IMR-90 (cell line): ENCODE results near the gene PPM1G. TPM values are rescaled to one million over a fixed set of nuclear protein-coding genes. Genes with fewer than 3 reads are reported as not detected.

ENCODE experiments used
- ATAC-seq: fragments of 200-7000 bp; cut with Tn5 transposase; 2 replicates; pipeline ENCODE4 v1.9.1; 2020; ENCODE audit warnings: low read depth, mild to moderate bottlenecking, moderate library complexity
- BruUV-seq: library from RNA; stranded (reverse); fragments of 400-500 nt; replicated peaks from 2 replicates; lab custom pipeline; 2021; lab: Mats Ljungman, UMichigan
- CTCF ChIA-PET: fragments of 300-600 bp; formaldehyde crosslinking; extraction: SDS; loops from one replicate; lab custom pipeline; 2021; ENCODE audit warnings: antibody characterized with exemption; lab: Yijun Ruan, JAX
- POLR2A ChIA-PET: fragments of 300-600 bp; sonication (Branson Sonifier 250); formaldehyde crosslinking; loops from one replicate; lab custom pipeline; 2022; ENCODE audit warnings: antibody characterized with exemption; ENCODE audit not compliant: unreplicated experiment; lab: Charles Lee
- DNase-seq: peaks from one replicate; pipeline ENCODE4 v3.0.0; 2013
- H2AFZ ChIP-seq: replicated peaks from 2 replicates; pipeline ENCODE3; 2013; ENCODE audit warnings: low read length, mild to moderate bottlenecking; ENCODE audit not compliant: poor library complexity
- H2AK5ac ChIP-seq: 2 replicates; pipeline ENCODE4 v1.6.1; 2013; ENCODE audit warnings: low read depth, low read length, inconsistent platforms
- H2AK9ac ChIP-seq: replicated peaks from 2 replicates; pipeline ENCODE3; 2013; ENCODE audit warnings: mild to moderate bottlenecking, low read depth, low read length, moderate library complexity; ENCODE audit not compliant: poor library complexity
- H2BK120ac ChIP-seq: 2 replicates; pipeline ENCODE4 v1.6.1; 2013; ENCODE audit warnings: low read depth, low read length, inconsistent platforms
- H2BK15ac ChIP-seq: 3 replicates; pipeline ENCODE4 v1.6.1; 2013; ENCODE audit warnings: low read depth, low read length, inconsistent platforms
- H2BK20ac ChIP-seq: 2 replicates; pipeline ENCODE4 v1.6.1; 2013; ENCODE audit warnings: low read depth, mild to moderate bottlenecking, inconsistent platforms, low read length, moderate library complexity
- H2BK5ac ChIP-seq: 2 replicates; pipeline ENCODE4 v1.6.1; 2013; ENCODE audit warnings: mild to moderate bottlenecking, low read depth, low read length, inconsistent platforms; ENCODE audit not compliant: poor library complexity, severe bottlenecking
- H3K14ac ChIP-seq: replicated peaks from 2 replicates; pipeline ENCODE4 v1.6.1; 2013; ENCODE audit warnings: low read depth, low read length, inconsistent platforms
- H3K18ac ChIP-seq: 2 replicates; pipeline ENCODE4 v1.6.1; 2013; ENCODE audit warnings: low read depth, low read length, control low read depth
- H3K23ac ChIP-seq: 2 replicates; pipeline ENCODE4 v1.6.1; 2013; ENCODE audit warnings: low read depth, low read length, inconsistent platforms
- H3K27ac ChIP-seq: 2 replicates; pipeline ENCODE4 v1.5.1; 2013; ENCODE audit warnings: mild to moderate bottlenecking, control low read depth, low read length; ENCODE audit not compliant: insufficient read depth
- H3K27me3 ChIP-seq: 2 replicates; pipeline ENCODE4 v1.6.1; 2013; ENCODE audit warnings: low read length; ENCODE audit not compliant: control insufficient read depth, insufficient read depth
- H3K36me3 ChIP-seq: 2 replicates; pipeline ENCODE4 v1.6.1; 2013; ENCODE audit warnings: low read length, mixed read lengths; ENCODE audit not compliant: control insufficient read depth, insufficient read depth
- H3K4ac ChIP-seq: 2 replicates; pipeline ENCODE4 v1.6.1; 2013; ENCODE audit warnings: low read depth, low read length, inconsistent platforms
- H3K4me1 ChIP-seq: 2 replicates; pipeline ENCODE4 v1.6.1; 2013; ENCODE audit warnings: low read length, mixed read lengths; ENCODE audit not compliant: control insufficient read depth, insufficient read depth
- H3K4me2 ChIP-seq: 2 replicates; pipeline ENCODE4 v1.6.1; 2013; ENCODE audit warnings: low read depth, mild to moderate bottlenecking, control low read depth, low read length, moderate library complexity
- H3K4me3 ChIP-seq: 2 replicates; pipeline ENCODE4 v1.5.1; 2013; ENCODE audit warnings: low read depth, mild to moderate bottlenecking, control low read depth, low read length, moderate library complexity; ENCODE audit not compliant: insufficient read depth
- H3K56ac ChIP-seq: 2 replicates; pipeline ENCODE4 v1.6.1; 2013; ENCODE audit warnings: low read length, inconsistent platforms; ENCODE audit not compliant: insufficient read depth; ENCODE audit errors: extremely low read depth
- H3K79me1 ChIP-seq, 2 experiments: 2 replicates each; pipeline ENCODE4 v1.6.1; 2013; ENCODE audit warnings: low read length in 2 of 2, inconsistent platforms in 1 of 2, low read depth in 1 of 2
- H3K9ac ChIP-seq: 2 replicates; pipeline ENCODE4 v1.6.1; 2013; ENCODE audit warnings: low read depth, low read length, control low read depth
- H3K9me1 ChIP-seq: 2 replicates; pipeline ENCODE4 v1.6.1; 2013; ENCODE audit warnings: low read length, inconsistent platforms; ENCODE audit not compliant: insufficient read depth
- H3K9me3 ChIP-seq: 2 replicates; pipeline ENCODE4 v1.6.1; 2013; ENCODE audit warnings: low read length; ENCODE audit not compliant: control insufficient read depth, insufficient read depth
- H4K20me1 ChIP-seq: 2 replicates; pipeline ENCODE4 v1.6.1; 2013; ENCODE audit warnings: low read length, inconsistent platforms; ENCODE audit not compliant: insufficient read depth
- H4K5ac ChIP-seq: 2 replicates; pipeline ENCODE4 v1.6.1; 2013; ENCODE audit warnings: mild to moderate bottlenecking, low read depth, low read length, control low read depth
- H4K8ac ChIP-seq, 2 experiments: 2 replicates each; pipeline ENCODE4 v1.6.1; 2013; ENCODE audit warnings: low read depth in 2 of 2, low read length in 2 of 2, control low read depth in 1 of 2, inconsistent platforms in 1 of 2
- H4K91ac ChIP-seq: 2 replicates; pipeline ENCODE4 v1.6.1; 2013; ENCODE audit warnings: low read depth, low read length, inconsistent platforms; ENCODE audit not compliant: insufficient read depth
- BHLHE40 ChIP-seq: fragments of 150-350 bp; IDR thresholded peaks from 2 replicates; pipeline ENCODE4 v1.6.1; 2016; ENCODE audit warnings: mild to moderate bottlenecking, low read depth, low read length
- CEBPB ChIP-seq: IDR thresholded peaks from 2 replicates; pipeline ENCODE4 v1.6.1; 2012; ENCODE audit warnings: low read depth, low read length, improper control_type of control experiment
- CHD1 ChIP-seq: IDR thresholded peaks from 2 replicates; pipeline ENCODE4 v1.6.1; 2012; ENCODE audit warnings: low read depth, low read length, improper control_type of control experiment
- CTCF ChIP-seq: conservative IDR thresholded peaks from 2 replicates; pipeline ENCODE4 v1.5.1; 2012; ENCODE audit warnings: mild to moderate bottlenecking, low read depth, low read length, improper control_type of control experiment
- MAZ ChIP-seq: IDR thresholded peaks from 2 replicates; pipeline ENCODE4 v1.6.1; 2012; ENCODE audit warnings: low read depth, mild to moderate bottlenecking, low read length, improper control_type of control experiment, moderate library complexity, borderline replicate concordance
- MXI1 ChIP-seq: IDR thresholded peaks from 2 replicates; pipeline ENCODE4 v1.6.1; 2012; ENCODE audit warnings: low read depth, mild to moderate bottlenecking, low read length, moderate library complexity, borderline replicate concordance
- POLR2A ChIP-seq: IDR thresholded peaks from 2 replicates; pipeline ENCODE4 v1.6.1; 2012; ENCODE audit warnings: mild to moderate bottlenecking, low read depth, low read length
- RAD21 ChIP-seq: IDR thresholded peaks from 2 replicates; pipeline ENCODE4 v1.6.1; 2012; ENCODE audit warnings: low read length, improper control_type of control experiment
- RCOR1 ChIP-seq: IDR thresholded peaks from 2 replicates; pipeline ENCODE4 v1.6.1; 2012; ENCODE audit warnings: mild to moderate bottlenecking, low read length, improper control_type of control experiment; ENCODE audit not compliant: insufficient replicate concordance
- SMC3 ChIP-seq: fragments of 150-350 bp; IDR thresholded peaks from 2 replicates; pipeline ENCODE4 v1.6.1; 2016; ENCODE audit warnings: low read depth, mild to moderate bottlenecking, antibody characterized with exemption, low read length, moderate library complexity
- WGBS, 2 experiments: methylation state at CpG; one replicate each; pipeline versions ENCODE4 v1.1.5 to v1.1.7; 2013; ENCODE audit warnings: missing lambda C conversion rate in 2 of 2; ENCODE audit not compliant: insufficient read length in 1 of 2; ENCODE audit errors: extremely low coverage in 2 of 2; 5-methylcytosine and 5-hydroxymethylcytosine counted together
- dilution Hi-C: fragments of 300-500 bp; cut with HindIII; formaldehyde crosslinking; loops from one replicate; pipeline ENCODE4 v1.14.3; 2018; ENCODE audit warnings: low sequenced_read_pairs; ENCODE audit not compliant: unreplicated experiment
- in situ Hi-C: fragments of 300-500 bp; cut with MboI; formaldehyde crosslinking; loops from 3 replicates; pipeline ENCODE4 v1.14.3; 2019; ENCODE audit warnings: low sequenced_read_pairs, inconsistent platforms, mixed read lengths
- intact Hi-C: fragments of 100-400 bp; cut with micrococcal nuclease; formaldehyde crosslinking; loops from 2 replicates; pipeline ENCODE4 v1.10.0; 2022
- polyA plus RNA-seq, 3 experiments: library from polyadenylated mRNA; depleted of rRNA; stranded (reverse); fragments of >200 nt; gene quantifications; 2 replicates each; pipeline ENCODE4 v1.2.3, GENCODE V29; 2012; ENCODE audit warnings: low replicate concordance in 1 of 3
- total RNA-seq: library from RNA; depleted of rRNA; stranded (reverse); fragments of >200 nt; gene quantifications from 2 replicates; pipeline ENCODE4 v1.2.3, GENCODE V29; 2012
- TF ChIP-seq, protein P1 (sequence below): fragments of 150-350 bp; IDR thresholded peaks from 2 replicates; pipeline ENCODE4 v1.6.1; 2017; ENCODE audit warnings: mild to moderate bottlenecking, antibody characterized with exemption, low read length, low read depth

The PPM1G gene
- total and polyA plus RNA-seq, 2 of the 4 experiments (the other 2 are of a cell fraction): 57.6 to 95.9 TPM

- Histone ChIP-seq H3K36me3 (peaks cover 40% of the 10 kb centered on the region), H3K4ac (peak within 1 kb of the TSS; percentile 95), H3K4me2 (peak within 1 kb of the TSS; percentile 97), H4K8ac (peak within 1 kb of the TSS; percentile 82 to 96), H3K23ac (peak within 1 kb of the TSS; percentile 77), H4K20me1 (peaks cover 15% of the 10 kb centered on the region; the same call in 1 of the 2 replicates), H3K4me1 (peaks cover 8% of the 10 kb centered on the region), H3K18ac (no peak within 1 kb of the TSS; the same call in 1 of the 2 replicates), H3K9me1 (peaks cover 5% of the 10 kb centered on the region; the same call in 1 of the 2 replicates), H3K27ac (peak within 1 kb of the TSS; percentile 84), H2BK120ac (peak within 1 kb of the TSS; percentile 37), H2BK20ac (no peak within 1 kb of the TSS), H4K91ac (peak within 1 kb of the TSS; percentile 95), H4K5ac (peak within 1 kb of the TSS; percentile 44), H2BK15ac (0 out of 3 replicates have a peak within 1 kb of the TSS, but pooled peaks have one; percentile 15), H2AK5ac (peak within 1 kb of the TSS; percentile 98), H2BK5ac (peak within 1 kb of the TSS; percentile 86), H3K14ac (peak within 1 kb of the TSS; percentile 94), H3K9me3 (no peaks in the 10 kb centered on the region), H2AK9ac (peak within 1 kb of the TSS; percentile 98), H3K56ac (peak within 1 kb of the TSS; percentile 88), H3K4me3 (peak within 1 kb of the TSS; percentile 71), H2AFZ (peak within 1 kb of the TSS; percentile 98), H3K9ac (peak within 1 kb of the TSS; percentile 78), H3K79me1 (peaks cover 31 to 70% of the 10 kb centered on the region in 2 experiments), H3K27me3 (no peaks in the 10 kb centered on the region)
- in situ Hi-C loops (no loop called here), dilution Hi-C loops (no loop called here), intact Hi-C loops (loop anchor here (1.0 kb wide), 1 partner anchor 49 kb away; no protein-coding TSS in a partner anchor)
- ChIA-PET POLR2A (interaction anchor here (0.5 kb wide), 1 partner anchor 50 kb away, joined by 4 read pairs; no protein-coding TSS in a partner anchor), CTCF (interaction anchor here (0.6 to 1.4 kb wide), 2 partner anchors 16 to 46 kb away, joined by 3 read pairs; no protein-coding TSS in a partner anchor)
- ATAC-seq (peak; percentile 94), DNase-seq (peak; percentile 99)
- BruUV-seq: no TSS peak
- TF ChIP-seq CHD1 (no peak), CTCF (peak; percentile 96), RCOR1 (peak; percentile 86), SMC3 (peak; percentile 39; the same call in 1 of the 2 replicates), CEBPB (peak; percentile 83), RAD21 (peak; percentile 66), BHLHE40 (no peak), MXI1 (peak; percentile 81; the same call in 1 of the 2 replicates), MAZ (peak; percentile 89), POLR2A (peak; percentile 80)
- TF ChIP-seq, protein P1, sequence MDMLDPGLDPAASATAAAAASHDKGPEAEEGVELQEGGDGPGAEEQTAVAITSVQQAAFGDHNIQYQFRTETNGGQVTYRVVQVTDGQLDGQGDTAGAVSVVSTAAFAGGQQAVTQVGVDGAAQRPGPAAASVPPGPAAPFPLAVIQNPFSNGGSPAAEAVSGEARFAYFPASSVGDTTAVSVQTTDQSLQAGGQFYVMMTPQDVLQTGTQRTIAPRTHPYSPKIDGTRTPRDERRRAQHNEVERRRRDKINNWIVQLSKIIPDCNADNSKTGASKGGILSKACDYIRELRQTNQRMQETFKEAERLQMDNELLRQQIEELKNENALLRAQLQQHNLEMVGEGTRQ: no peak
- 1% methylated on average over 55 of the region's 85 CpGs; no CpG with 5 or more reads in 1 of the 2 experiments for WGBS, 2 experiments
Observed at GRCh38 chr2:27370026-27370815, 39.2 kb downstream of the PPM1G start, which contains the start of the genes EIF2B4 and SNX17. TSS of gene EIF2B4 (minus strand) at chr2:27370338. CDS start at chr2:27370314, 24 bp downstream. TSS of gene SNX17 (plus strand) at chr2:27370616. CDS start at chr2:27370744, 128 bp downstream.
